IMR-90 (cell line): Measurements from ENCODE around the gene GAPVD1. TPM values are rescaled to one million over a fixed set of nuclear protein-coding genes. Genes with fewer than 3 reads are reported as not detected.

Experiments
- ATAC-seq: fragments of 200-7000 bp; cut with Tn5 transposase; 2 replicates; pipeline ENCODE4 v1.9.1; 2020; ENCODE audit warnings: low read depth, mild to moderate bottlenecking, moderate library complexity
- BruUV-seq: library from RNA; stranded (reverse); fragments of 400-500 nt; replicated peaks from 2 replicates; lab custom pipeline; 2021; lab: Mats Ljungman, UMichigan
- CTCF ChIA-PET: fragments of 300-600 bp; formaldehyde crosslinking; extraction: SDS; loops from one replicate; lab custom pipeline; 2021; ENCODE audit warnings: antibody characterized with exemption; lab: Yijun Ruan, JAX
- POLR2A ChIA-PET: fragments of 300-600 bp; sonication (Branson Sonifier 250); formaldehyde crosslinking; loops from one replicate; lab custom pipeline; 2022; ENCODE audit warnings: antibody characterized with exemption; ENCODE audit not compliant: unreplicated experiment; lab: Charles Lee
- DNase-seq: peaks from one replicate; pipeline ENCODE4 v3.0.0; 2013
- H2AFZ ChIP-seq: replicated peaks from 2 replicates; pipeline ENCODE3; 2013; ENCODE audit warnings: low read length, mild to moderate bottlenecking; ENCODE audit not compliant: poor library complexity
- H2AK5ac ChIP-seq: 2 replicates; pipeline ENCODE4 v1.6.1; 2013; ENCODE audit warnings: low read depth, low read length, inconsistent platforms
- H2AK9ac ChIP-seq: replicated peaks from 2 replicates; pipeline ENCODE3; 2013; ENCODE audit warnings: mild to moderate bottlenecking, low read depth, low read length, moderate library complexity; ENCODE audit not compliant: poor library complexity
- H2BK120ac ChIP-seq: 2 replicates; pipeline ENCODE4 v1.6.1; 2013; ENCODE audit warnings: low read depth, low read length, inconsistent platforms
- H2BK15ac ChIP-seq: 3 replicates; pipeline ENCODE4 v1.6.1; 2013; ENCODE audit warnings: low read depth, low read length, inconsistent platforms
- H2BK20ac ChIP-seq: 2 replicates; pipeline ENCODE4 v1.6.1; 2013; ENCODE audit warnings: low read depth, mild to moderate bottlenecking, inconsistent platforms, low read length, moderate library complexity
- H2BK5ac ChIP-seq: 2 replicates; pipeline ENCODE4 v1.6.1; 2013; ENCODE audit warnings: mild to moderate bottlenecking, low read depth, low read length, inconsistent platforms; ENCODE audit not compliant: poor library complexity, severe bottlenecking
- H3K14ac ChIP-seq: replicated peaks from 2 replicates; pipeline ENCODE4 v1.6.1; 2013; ENCODE audit warnings: low read depth, low read length, inconsistent platforms
- H3K18ac ChIP-seq: 2 replicates; pipeline ENCODE4 v1.6.1; 2013; ENCODE audit warnings: low read depth, low read length, control low read depth
- H3K23ac ChIP-seq: 2 replicates; pipeline ENCODE4 v1.6.1; 2013; ENCODE audit warnings: low read depth, low read length, inconsistent platforms
- H3K27ac ChIP-seq: 2 replicates; pipeline ENCODE4 v1.5.1; 2013; ENCODE audit warnings: mild to moderate bottlenecking, control low read depth, low read length; ENCODE audit not compliant: insufficient read depth
- H3K27me3 ChIP-seq: 2 replicates; pipeline ENCODE4 v1.6.1; 2013; ENCODE audit warnings: low read length; ENCODE audit not compliant: control insufficient read depth, insufficient read depth
- H3K36me3 ChIP-seq: 2 replicates; pipeline ENCODE4 v1.6.1; 2013; ENCODE audit warnings: low read length, mixed read lengths; ENCODE audit not compliant: control insufficient read depth, insufficient read depth
- H3K4ac ChIP-seq: 2 replicates; pipeline ENCODE4 v1.6.1; 2013; ENCODE audit warnings: low read depth, low read length, inconsistent platforms
- H3K4me1 ChIP-seq: 2 replicates; pipeline ENCODE4 v1.6.1; 2013; ENCODE audit warnings: low read length, mixed read lengths; ENCODE audit not compliant: control insufficient read depth, insufficient read depth
- H3K4me2 ChIP-seq: 2 replicates; pipeline ENCODE4 v1.6.1; 2013; ENCODE audit warnings: low read depth, mild to moderate bottlenecking, control low read depth, low read length, moderate library complexity
- H3K4me3 ChIP-seq: 2 replicates; pipeline ENCODE4 v1.5.1; 2013; ENCODE audit warnings: low read depth, mild to moderate bottlenecking, control low read depth, low read length, moderate library complexity; ENCODE audit not compliant: insufficient read depth
- H3K56ac ChIP-seq: 2 replicates; pipeline ENCODE4 v1.6.1; 2013; ENCODE audit warnings: low read length, inconsistent platforms; ENCODE audit not compliant: insufficient read depth; ENCODE audit errors: extremely low read depth
- H3K79me1 ChIP-seq, 2 experiments: 2 replicates each; pipeline ENCODE4 v1.6.1; 2013; ENCODE audit warnings: low read length in 2 of 2, inconsistent platforms in 1 of 2, low read depth in 1 of 2
- H3K9ac ChIP-seq: 2 replicates; pipeline ENCODE4 v1.6.1; 2013; ENCODE audit warnings: low read depth, low read length, control low read depth
- H3K9me1 ChIP-seq: 2 replicates; pipeline ENCODE4 v1.6.1; 2013; ENCODE audit warnings: low read length, inconsistent platforms; ENCODE audit not compliant: insufficient read depth
- H3K9me3 ChIP-seq: 2 replicates; pipeline ENCODE4 v1.6.1; 2013; ENCODE audit warnings: low read length; ENCODE audit not compliant: control insufficient read depth, insufficient read depth
- H4K20me1 ChIP-seq: 2 replicates; pipeline ENCODE4 v1.6.1; 2013; ENCODE audit warnings: low read length, inconsistent platforms; ENCODE audit not compliant: insufficient read depth
- H4K5ac ChIP-seq: 2 replicates; pipeline ENCODE4 v1.6.1; 2013; ENCODE audit warnings: mild to moderate bottlenecking, low read depth, low read length, control low read depth
- H4K8ac ChIP-seq, 2 experiments: 2 replicates each; pipeline ENCODE4 v1.6.1; 2013; ENCODE audit warnings: low read depth in 2 of 2, low read length in 2 of 2, control low read depth in 1 of 2, inconsistent platforms in 1 of 2
- H4K91ac ChIP-seq: 2 replicates; pipeline ENCODE4 v1.6.1; 2013; ENCODE audit warnings: low read depth, low read length, inconsistent platforms; ENCODE audit not compliant: insufficient read depth
- WGBS, 2 experiments: methylation state at CpG; one replicate each; pipeline versions ENCODE4 v1.1.5 to v1.1.7; 2013; ENCODE audit warnings: missing lambda C conversion rate in 2 of 2; ENCODE audit not compliant: insufficient read length in 1 of 2; ENCODE audit errors: extremely low coverage in 2 of 2; 5-methylcytosine and 5-hydroxymethylcytosine counted together
- dilution Hi-C: fragments of 300-500 bp; cut with HindIII; formaldehyde crosslinking; loops from one replicate; pipeline ENCODE4 v1.14.3; 2018; ENCODE audit warnings: low sequenced_read_pairs; ENCODE audit not compliant: unreplicated experiment
- in situ Hi-C: fragments of 300-500 bp; cut with MboI; formaldehyde crosslinking; loops from 3 replicates; pipeline ENCODE4 v1.14.3; 2019; ENCODE audit warnings: low sequenced_read_pairs, inconsistent platforms, mixed read lengths
- intact Hi-C: fragments of 100-400 bp; cut with micrococcal nuclease; formaldehyde crosslinking; loops from 2 replicates; pipeline ENCODE4 v1.10.0; 2022
- polyA plus RNA-seq, 3 experiments: library from polyadenylated mRNA; depleted of rRNA; stranded (reverse); fragments of >200 nt; gene quantifications; 2 replicates each; pipeline ENCODE4 v1.2.3, GENCODE V29; 2012; ENCODE audit warnings: low replicate concordance in 1 of 3
- total RNA-seq: library from RNA; depleted of rRNA; stranded (reverse); fragments of >200 nt; gene quantifications from 2 replicates; pipeline ENCODE4 v1.2.3, GENCODE V29; 2012
- TF ChIP-seq, protein P1 (sequence below): conservative IDR thresholded peaks from 2 replicates; pipeline ENCODE4 v1.5.1; 2012; ENCODE audit warnings: mild to moderate bottlenecking, low read depth, low read length, improper control_type of control experiment

The GAPVD1 gene
- total and polyA plus RNA-seq, 2 of the 4 experiments (the other 2 are of a cell fraction): 13.8 to 50.9 TPM

DNA sequence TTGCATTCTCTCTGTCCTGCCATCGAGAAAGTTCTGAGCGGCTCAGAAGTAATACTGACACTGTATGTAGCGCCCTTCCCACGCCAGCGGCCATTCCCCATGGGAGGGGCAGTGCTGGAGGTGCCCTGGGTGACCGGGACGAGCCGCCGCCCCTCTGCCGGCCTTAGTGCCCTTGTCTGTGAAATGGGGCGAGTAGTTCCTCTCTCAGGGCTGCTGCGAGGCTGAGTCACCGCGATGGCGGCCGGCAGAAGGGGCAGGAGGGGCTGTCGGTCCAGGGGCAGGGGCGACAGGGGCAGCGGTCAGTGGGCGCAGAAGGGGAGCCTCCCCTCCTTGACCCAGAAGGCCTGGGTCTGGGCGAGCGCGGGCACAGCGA, 148.9 kb downstream of the GAPVD1 start:
- no peak overlapping the region for H3K27ac ChIP-seq
- CTCF ChIA-PET: no interaction called here

More for the DNA sequence above, 148.9 kb downstream of the GAPVD1 start:
- in situ Hi-C loops: loop anchor here (25.0 kb wide), 1 partner anchor 1077 kb away; no protein-coding TSS in a partner anchor
- H3K4me1 ChIP-seq: peaks cover 3% of the 10 kb centered on the region; the same call in 1 of the 2 replicates
- no peak overlapping the region for H2AK5ac ChIP-seq
- H3K18ac ChIP-seq: no peak overlapping the region
- TF ChIP-seq, protein P1, sequence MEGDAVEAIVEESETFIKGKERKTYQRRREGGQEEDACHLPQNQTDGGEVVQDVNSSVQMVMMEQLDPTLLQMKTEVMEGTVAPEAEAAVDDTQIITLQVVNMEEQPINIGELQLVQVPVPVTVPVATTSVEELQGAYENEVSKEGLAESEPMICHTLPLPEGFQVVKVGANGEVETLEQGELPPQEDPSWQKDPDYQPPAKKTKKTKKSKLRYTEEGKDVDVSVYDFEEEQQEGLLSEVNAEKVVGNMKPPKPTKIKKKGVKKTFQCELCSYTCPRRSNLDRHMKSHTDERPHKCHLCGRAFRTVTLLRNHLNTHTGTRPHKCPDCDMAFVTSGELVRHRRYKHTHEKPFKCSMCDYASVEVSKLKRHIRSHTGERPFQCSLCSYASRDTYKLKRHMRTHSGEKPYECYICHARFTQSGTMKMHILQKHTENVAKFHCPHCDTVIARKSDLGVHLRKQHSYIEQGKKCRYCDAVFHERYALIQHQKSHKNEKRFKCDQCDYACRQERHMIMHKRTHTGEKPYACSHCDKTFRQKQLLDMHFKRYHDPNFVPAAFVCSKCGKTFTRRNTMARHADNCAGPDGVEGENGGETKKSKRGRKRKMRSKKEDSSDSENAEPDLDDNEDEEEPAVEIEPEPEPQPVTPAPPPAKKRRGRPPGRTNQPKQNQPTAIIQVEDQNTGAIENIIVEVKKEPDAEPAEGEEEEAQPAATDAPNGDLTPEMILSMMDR: no peak
- intact Hi-C loops: loop anchor here (2.0 kb wide), 1 partner anchor 336 kb away; the partner anchor contains the start of gene PBX3
- no peak for DNase-seq
- H2BK120ac ChIP-seq: no peak overlapping the region
- H3K4me2 ChIP-seq: no peak overlapping the region
- ATAC-seq: no peak; the same call in 1 of the 2 replicates
- no TSS peak for BruUV-seq
- H3K56ac ChIP-seq: no peak overlapping the region
- peaks cover 10% of the 10 kb centered on the region for H3K9me1 ChIP-seq
- peak overlapping the region; percentile 21; the same call in 1 of the 2 replicates for H3K4me3 ChIP-seq
- no peak overlapping the region for H3K14ac ChIP-seq
- no peak overlapping the region for H2BK5ac ChIP-seq
- H3K79me1 ChIP-seq: peaks cover 0 to 6% of the 10 kb centered on the region in 2 experiments; a peak in 1 of 4 replicates
- no peaks in the 10 kb centered on the region for H3K27me3 ChIP-seq
- POLR2A ChIA-PET: no interaction called here
- H4K8ac ChIP-seq: peak overlapping the region; percentile 19 to 58; a peak in 1 of 4 replicates
- peak overlapping the region; percentile 79 for H2AK9ac ChIP-seq
- peaks cover 2% of the 10 kb centered on the region; the same call in 1 of the 2 replicates for H3K9me3 ChIP-seq
- H3K23ac ChIP-seq: no peak overlapping the region
- H4K5ac ChIP-seq: no peak overlapping the region
- H2BK20ac ChIP-seq: no peak overlapping the region
- dilution Hi-C loops: no loop called here
- H2BK15ac ChIP-seq: no peak overlapping the region
- 81% methylated on average over 13 of the region's 24 CpGs; no CpG with 5 or more reads in 1 of the 2 experiments for WGBS, 2 experiments
- no peaks in the 10 kb centered on the region for H3K36me3 ChIP-seq
- H3K4ac ChIP-seq: no peak overlapping the region; the same call in 1 of the 2 replicates
- peak overlapping the region; percentile 79 for H2AFZ ChIP-seq
- H4K20me1 ChIP-seq: no peaks in the 10 kb centered on the region
- H4K91ac ChIP-seq: no peak overlapping the region
- H3K9ac ChIP-seq: no peak overlapping the region
